Vagina (tissue), 2 donors: ENCODE results near the gene PRXL2A.

Source experiments
- POLR2AphosphoS5 ChIP-seq, 2 donors: sonication (generic); formaldehyde crosslinking; IDR thresholded peaks; one replicate each; pipeline ENCODE4 v1.9.0; 2017; ENCODE audit warnings: antibody characterized with exemption in 2 of 2, mild to moderate bottlenecking in 2 of 2, low read depth in 1 of 2; ENCODE audit not compliant: insufficient read depth in 1 of 2
- TF ChIP-seq, protein P1 (sequence below), 3 experiments: fragments of 450-650 bp in 2 of 3; fragments of 200-600 bp in 1 of 3; sonication (generic) in 1 of 3; IDR thresholded peaks; one replicate each; pipeline ENCODE4 v1.5.1; 2017 to 2019; ENCODE audit warnings: antibody characterized with exemption in 3 of 3, mild to moderate bottlenecking in 2 of 3, moderate library complexity in 2 of 3

DNA sequence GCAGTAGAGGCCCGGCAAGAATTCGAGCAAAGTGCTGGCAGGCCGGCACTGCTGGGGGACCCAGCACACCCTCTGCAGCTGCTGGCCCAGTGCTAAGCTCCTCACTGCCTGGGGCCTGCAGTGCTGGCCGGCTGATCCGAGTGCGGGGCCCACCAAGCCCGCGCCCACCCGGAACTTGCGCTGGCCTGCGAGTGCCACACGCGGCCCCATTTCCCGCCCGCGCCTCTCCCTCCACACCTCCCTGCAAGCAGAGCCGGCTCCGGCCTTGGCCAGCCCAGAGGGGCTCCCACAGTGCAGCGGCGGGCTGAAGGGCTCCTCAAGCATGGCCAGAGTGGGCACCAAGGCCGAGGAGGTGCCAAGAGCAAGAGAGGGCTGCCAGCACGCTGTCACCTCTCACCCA is 48.7 kb upstream of the PRXL2A start:
- TF ChIP-seq, protein P1, sequence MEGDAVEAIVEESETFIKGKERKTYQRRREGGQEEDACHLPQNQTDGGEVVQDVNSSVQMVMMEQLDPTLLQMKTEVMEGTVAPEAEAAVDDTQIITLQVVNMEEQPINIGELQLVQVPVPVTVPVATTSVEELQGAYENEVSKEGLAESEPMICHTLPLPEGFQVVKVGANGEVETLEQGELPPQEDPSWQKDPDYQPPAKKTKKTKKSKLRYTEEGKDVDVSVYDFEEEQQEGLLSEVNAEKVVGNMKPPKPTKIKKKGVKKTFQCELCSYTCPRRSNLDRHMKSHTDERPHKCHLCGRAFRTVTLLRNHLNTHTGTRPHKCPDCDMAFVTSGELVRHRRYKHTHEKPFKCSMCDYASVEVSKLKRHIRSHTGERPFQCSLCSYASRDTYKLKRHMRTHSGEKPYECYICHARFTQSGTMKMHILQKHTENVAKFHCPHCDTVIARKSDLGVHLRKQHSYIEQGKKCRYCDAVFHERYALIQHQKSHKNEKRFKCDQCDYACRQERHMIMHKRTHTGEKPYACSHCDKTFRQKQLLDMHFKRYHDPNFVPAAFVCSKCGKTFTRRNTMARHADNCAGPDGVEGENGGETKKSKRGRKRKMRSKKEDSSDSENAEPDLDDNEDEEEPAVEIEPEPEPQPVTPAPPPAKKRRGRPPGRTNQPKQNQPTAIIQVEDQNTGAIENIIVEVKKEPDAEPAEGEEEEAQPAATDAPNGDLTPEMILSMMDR (IDR thresholded peaks at IDR 0.05), result no peak
- TF ChIP-seq POLR2AphosphoS5 (IDR thresholded peaks at IDR 0.05; ENCODE audit: insufficient read depth in 1 of 2, low read depth in 1 of 2), result no peak
